H9 (cell line): ENCODE results near the gene MGAT5B. TPM values are rescaled to one million over a fixed set of nuclear protein-coding genes. Genes with fewer than 3 reads are reported as not detected.

ENCODE experiments used
- DNase-seq: peaks from one replicate; pipeline ENCODE4 v3.0.0-alpha.2; 2017
- H2AFZ ChIP-seq: one replicate; pipeline ENCODE4 v1.6.1; 2013; ENCODE audit warnings: mild to moderate bottlenecking, low read length, control low read depth, moderate library complexity
- H2AK5ac ChIP-seq: 2 replicates; pipeline ENCODE4 v1.6.1; 2013; ENCODE audit warnings: low read length, control low read depth, mixed read lengths; ENCODE audit not compliant: insufficient read length
- H2BK120ac ChIP-seq: one replicate; pipeline ENCODE4 v1.6.1; 2013; ENCODE audit warnings: low read depth, mild to moderate bottlenecking, low read length, control low read depth, inconsistent platforms; ENCODE audit not compliant: poor library complexity, severe bottlenecking
- H2BK12ac ChIP-seq: 2 replicates; pipeline ENCODE4 v1.6.1; 2013; ENCODE audit warnings: low read length, control low read depth, mixed read lengths, low read depth; ENCODE audit not compliant: insufficient read length
- H2BK15ac ChIP-seq: 2 replicates; pipeline ENCODE4 v1.6.1; 2013; ENCODE audit warnings: low read depth, low read length, control low read depth
- H2BK20ac ChIP-seq: one replicate; pipeline ENCODE4 v1.6.1; 2013; ENCODE audit warnings: low read depth, mild to moderate bottlenecking, low read length, control low read depth, inconsistent platforms; ENCODE audit not compliant: poor library complexity, severe bottlenecking
- H2BK5ac ChIP-seq: 2 replicates; pipeline ENCODE4 v1.6.1; 2013; ENCODE audit warnings: low read length, control low read depth, mixed read lengths; ENCODE audit not compliant: insufficient read length
- H3K14ac ChIP-seq: 2 replicates; pipeline ENCODE4 v1.6.1; 2013; ENCODE audit warnings: low read length, control low read depth; ENCODE audit not compliant: insufficient read depth
- H3K18ac ChIP-seq: 2 replicates; pipeline ENCODE4 v1.6.1; 2013; ENCODE audit warnings: low read depth, mild to moderate bottlenecking, mixed read lengths, low read length, control low read depth; ENCODE audit not compliant: insufficient read length
- H3K23ac ChIP-seq: 2 replicates; pipeline ENCODE4 v1.6.1; 2013; ENCODE audit warnings: low read length, control low read depth, mixed read lengths, low read depth; ENCODE audit not compliant: insufficient read length
- H3K23me2 ChIP-seq: 2 replicates; pipeline ENCODE4 v1.6.1; 2013; ENCODE audit warnings: low read depth, mild to moderate bottlenecking, mixed read lengths, low read length, control low read depth; ENCODE audit not compliant: insufficient read length, poor library complexity, severe bottlenecking
- H3K27ac ChIP-seq: 2 replicates; pipeline ENCODE4 v1.5.1; 2013; ENCODE audit warnings: low read length, control low read depth, mixed read lengths, low read depth; ENCODE audit not compliant: insufficient read length
- H3K27me3 ChIP-seq: 2 replicates; pipeline ENCODE4 v1.6.1; 2013; ENCODE audit warnings: low read length, control low read depth, inconsistent platforms; ENCODE audit not compliant: insufficient read depth
- H3K4ac ChIP-seq: 2 replicates; pipeline ENCODE4 v1.6.1; 2013; ENCODE audit warnings: low read depth, mild to moderate bottlenecking, control low read depth, inconsistent platforms, low read length, moderate library complexity
- H3K4me1 ChIP-seq: 2 replicates; pipeline ENCODE4 v1.6.1; 2013; ENCODE audit warnings: low read length, control low read depth, inconsistent platforms; ENCODE audit not compliant: insufficient read depth
- H3K4me2 ChIP-seq: 2 replicates; pipeline ENCODE4 v1.6.1; 2013; ENCODE audit warnings: low read length, control low read depth, mixed read lengths; ENCODE audit not compliant: insufficient read length, insufficient read depth
- H3K56ac ChIP-seq: 2 replicates; pipeline ENCODE4 v1.6.1; 2013; ENCODE audit warnings: low read depth, mild to moderate bottlenecking, mixed read lengths, low read length, control low read depth; ENCODE audit not compliant: insufficient read length
- H3K79me1 ChIP-seq: 2 replicates; pipeline ENCODE4 v1.6.1; 2013; ENCODE audit warnings: low read depth, mild to moderate bottlenecking, moderate library complexity, low read length, control low read depth, inconsistent platforms; ENCODE audit not compliant: insufficient read depth, poor library complexity, severe bottlenecking
- H3K79me2 ChIP-seq: 2 replicates; pipeline ENCODE4 v1.6.1; 2013; ENCODE audit warnings: low read length, control low read depth, inconsistent platforms; ENCODE audit not compliant: insufficient read depth
- H3K9ac ChIP-seq: 2 replicates; pipeline ENCODE4 v1.6.1; 2013; ENCODE audit warnings: low read length, control low read depth, mixed read lengths; ENCODE audit not compliant: insufficient read length; ENCODE audit errors: extremely low read depth
- H3K9me3 ChIP-seq: one replicate; pipeline ENCODE4 v1.6.1; 2013; ENCODE audit warnings: low read depth, low read length, inconsistent platforms; ENCODE audit not compliant: control insufficient read depth
- H3T11ph ChIP-seq: one replicate; pipeline ENCODE4 v1.6.1; 2013; ENCODE audit warnings: mild to moderate bottlenecking, low read length, control low read depth, inconsistent platforms
- H4K20me1 ChIP-seq: one replicate; pipeline ENCODE4 v1.6.1; 2013; ENCODE audit not compliant: control insufficient read depth, insufficient read length, insufficient read depth
- H4K5ac ChIP-seq: 2 replicates; pipeline ENCODE4 v1.6.1; 2013; ENCODE audit warnings: low read depth, mild to moderate bottlenecking, mixed read lengths, low read length, control low read depth; ENCODE audit not compliant: insufficient read length
- H4K8ac ChIP-seq: replicated peaks from 2 replicates; pipeline ENCODE4 v1.6.1; 2013; ENCODE audit warnings: low read length, control low read depth, mixed read lengths, low read depth; ENCODE audit not compliant: insufficient read length
- H4K91ac ChIP-seq: 2 replicates; pipeline ENCODE4 v1.6.1; 2013; ENCODE audit warnings: low read depth, mild to moderate bottlenecking, moderate library complexity, mixed read lengths, low read length, control low read depth; ENCODE audit not compliant: insufficient read length
- H3K27ac Mint-ChIP-seq, 3 experiments: 2 replicates in 2 of 3; 3 replicates in 1 of 3; pipeline ENCODE4 v1.8.0; 2020 to 2021; ENCODE audit warnings: mixed read lengths in 3 of 3, mild to moderate bottlenecking in 1 of 3, moderate library complexity in 1 of 3
- H3K27me3 Mint-ChIP-seq: 2 replicates; pipeline ENCODE4 v1.8.0; 2021; ENCODE audit warnings: low read depth, mild to moderate bottlenecking, moderate library complexity, mixed read lengths
- H3K36me3 Mint-ChIP-seq, 3 experiments: 2 replicates in 2 of 3; 3 replicates in 1 of 3; pipeline ENCODE4 v1.8.0; 2020 to 2021; ENCODE audit warnings: low read depth in 3 of 3, mixed read lengths in 3 of 3; ENCODE audit not compliant: insufficient read depth in 1 of 3
- H3K4me1 Mint-ChIP-seq, 2 experiments: 2 replicates each; pipeline ENCODE4 v1.8.0; 2020; ENCODE audit warnings: mixed read lengths in 2 of 2
- H3K4me3 Mint-ChIP-seq, 2 experiments: 2 replicates in 1 of 2; 3 replicates in 1 of 2; pipeline ENCODE4 v1.8.0; 2020 to 2021; ENCODE audit warnings: mild to moderate bottlenecking in 2 of 2, mixed read lengths in 2 of 2, moderate library complexity in 1 of 2
- H3K9me3 Mint-ChIP-seq, 2 experiments: 2 replicates in 1 of 2; 3 replicates in 1 of 2; pipeline ENCODE4 v1.8.0; 2020; ENCODE audit warnings: mild to moderate bottlenecking in 2 of 2, mixed read lengths in 2 of 2, moderate library complexity in 1 of 2
- CTCF ChIP-seq: fragments of 200-600 bp; sonication (generic); conservative IDR thresholded peaks from 3 replicates; pipeline ENCODE4 v1.8.0; 2021; ENCODE audit warnings: antibody characterized with exemption, mild to moderate bottlenecking
- WGBS: extraction: QIAGEN DNeasy Blood & Tissue Kit; methylation state at CpG from one replicate; pipeline ENCODE4 v1.1.7; 2013; ENCODE audit warnings: missing lambda C conversion rate, low lambda C conversion rate, mixed read lengths; ENCODE audit not compliant: insufficient read length; ENCODE audit errors: extremely low coverage; 5-methylcytosine and 5-hydroxymethylcytosine counted together
- total RNA-seq: library from RNA; stranded (reverse); gene quantifications from 2 replicates; pipeline ENCODE4 v1.2.1, GENCODE V29; 2021

The MGAT5B gene
- total RNA-seq, 1 experiment from 2014 or later: 4.9 TPM

- Histone ChIP-seq H4K8ac (no peak overlapping the region), H2BK12ac (no peak overlapping the region), H2AK5ac (no peak overlapping the region), H4K5ac (no peak overlapping the region), H3K79me2 (no peaks in the 10 kb centered on the region), H4K91ac (no peak overlapping the region), H3K79me1 (no peaks in the 10 kb centered on the region), H2BK5ac (no peak overlapping the region), H2BK15ac (no peak overlapping the region), H4K20me1 (no peaks in the 10 kb centered on the region), H3T11ph (no peak overlapping the region), H3K14ac (no peak overlapping the region), H3K56ac (no peak overlapping the region), H2AFZ (no peak overlapping the region), H3K9ac (no peak overlapping the region), H3K4me1 (peaks cover 11% of the 10 kb centered on the region; the same call in 1 of the 2 replicates), H2BK120ac (no peak overlapping the region), H3K18ac (no peak overlapping the region), H3K23me2 (no peaks in the 10 kb centered on the region), H2BK20ac (no peak overlapping the region), H3K9me3 (no peaks in the 10 kb centered on the region), H3K4ac (no peak overlapping the region), H3K27ac (no peak overlapping the region), H3K27me3 (no peaks in the 10 kb centered on the region), H3K23ac (no peak overlapping the region), H3K4me2 (no peak overlapping the region)
- no CpG with 5 or more reads among the region's 8 CpGs for WGBS
- peaks cover 4% of the 10 kb centered on the region for H3K27me3 Mint-ChIP-seq
- no peak overlapping the region for H3K4me3 Mint-ChIP-seq
- peak overlapping the region in 1 of 3 experiments; percentile 35; a peak in 1 of 7 replicates for H3K27ac Mint-ChIP-seq
- TF ChIP-seq CTCF: no peak
- DNase-seq: no peak
- H3K9me3 Mint-ChIP-seq: no peaks in the 10 kb centered on the region; a peak in 1 of 5 replicates
- H3K36me3 Mint-ChIP-seq: no peaks in the 10 kb centered on the region
- peaks cover 43 to 57% of the 10 kb centered on the region in 2 experiments for H3K4me1 Mint-ChIP-seq
Measured at GRCh38 chr17:76998839-76999238, 130.6 kb downstream of the MGAT5B start.

Other genes starting within 250 kb of the MGAT5B start
- not detected in 2 replicates for gene ST6GALNAC1, start 224.6 kb upstream of the MGAT5B start, total RNA-seq
- gene MXRA7, start 157.4 kb upstream of the MGAT5B start, total RNA-seq: 28.2 TPM in 2 replicates
- gene JMJD6, start 141.8 kb upstream of the MGAT5B start, total RNA-seq: 26.3 and 28.9 TPM in 2 replicates
- 25.6 and 29.9 TPM in 2 replicates for gene METTL23, start 141.6 kb upstream of the MGAT5B start, total RNA-seq
- 578 and 591 TPM in 2 replicates for gene SRSF2, start 131.1 kb upstream of the MGAT5B start, total RNA-seq
- 19.9 and 21.8 TPM in 2 replicates for gene MFSD11, start 130.3 kb upstream of the MGAT5B start, total RNA-seq